HEK293T (cell line): ENCODE measurements around the gene RNU7-1.

Experiments used
- BHLHE40 ChIP-seq: fragments of 450-650 bp; IDR thresholded peaks from 2 replicates; pipeline ENCODE4 v1.6.1; 2016; ENCODE audit warnings: mild to moderate bottlenecking, moderate library complexity, borderline replicate concordance
- FOXA1 ChIP-seq: fragments of 450-650 bp; IDR thresholded peaks from 2 replicates; pipeline ENCODE4 v1.6.1; 2016; ENCODE audit warnings: mild to moderate bottlenecking
- LEF1 ChIP-seq: fragments of 450-650 bp; IDR thresholded peaks from 2 replicates; pipeline ENCODE4 v1.6.1; 2017; ENCODE audit warnings: mild to moderate bottlenecking, borderline replicate concordance
- SUZ12 ChIP-seq: fragments of 450-650 bp; IDR thresholded peaks from 2 replicates; pipeline ENCODE4 v1.6.1; 2016; ENCODE audit warnings: mild to moderate bottlenecking

DNA sequence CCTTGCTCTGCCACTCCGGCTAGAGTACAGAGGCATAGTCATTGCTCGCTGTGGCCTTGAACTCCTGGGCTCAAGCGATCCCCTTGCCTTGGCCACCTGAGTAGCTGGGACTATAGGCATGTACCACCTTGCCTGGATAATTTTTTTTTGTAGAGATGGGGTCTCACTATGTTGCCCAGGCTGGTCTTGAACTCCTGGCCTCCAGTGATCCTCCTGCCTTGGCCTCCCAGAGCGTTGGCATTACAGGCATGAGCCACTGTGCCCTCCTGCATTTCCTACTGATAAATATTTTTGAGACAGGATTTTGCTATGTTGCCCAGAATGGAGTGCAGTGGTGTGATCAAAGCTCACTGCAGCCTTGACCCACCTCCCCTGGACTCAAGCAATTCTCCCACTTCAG is 36.5 kb downstream of the RNU7-1 start:
- TF ChIP-seq FOXA1 (no peak), BHLHE40 (no peak), SUZ12 (no peak), LEF1 (no peak)
